DND-41 (cell line): ENCODE results near the gene GNG4.
"Not testable (repeated sequence)": the region's sequence is repeated elsewhere in the genome, so short reads cannot be mapped to it uniquely, and the experiment has no call there.

Experiments
- ATAC-seq: fragments of 200-7000 bp; cut with Tn5 transposase; 3 replicates; pipeline ENCODE4 v1.9.1; 2021; ENCODE audit warnings: low read depth; ENCODE audit not compliant: insufficient read depth
- DNase-seq: peaks from one replicate; pipeline ENCODE4 v3.0.0-alpha.2; 2020
- H2AFZ ChIP-seq: 2 replicates; pipeline ENCODE4 v1.6.0; 2012; ENCODE audit warnings: low read depth, low read length
- H3K27ac ChIP-seq: 2 replicates; pipeline ENCODE4 v1.5.1; 2012; ENCODE audit warnings: low read length, inconsistent platforms
- H3K27me3 ChIP-seq: fragments of 200-600 bp; sonication (generic); 2 replicates; pipeline ENCODE4 v1.6.0; 2012; ENCODE audit warnings: low read length, mild to moderate bottlenecking, inconsistent platforms; ENCODE audit not compliant: insufficient read depth, poor library complexity
- H3K36me3 ChIP-seq: 2 replicates; pipeline ENCODE4 v1.5.1; 2012; ENCODE audit warnings: low read length, inconsistent platforms; ENCODE audit not compliant: insufficient read depth
- H3K4me1 ChIP-seq: 2 replicates; pipeline ENCODE4 v1.5.1; 2012; ENCODE audit warnings: mild to moderate bottlenecking, low read length; ENCODE audit not compliant: insufficient read depth
- H3K4me2 ChIP-seq: 2 replicates; pipeline ENCODE4 v1.6.0; 2012; ENCODE audit warnings: mild to moderate bottlenecking, moderate library complexity, low read length, inconsistent platforms; ENCODE audit not compliant: insufficient read depth
- H3K4me3 ChIP-seq, 2 experiments: fragments of 200-600 bp in 1 of 2; shearing (Covaris generic) in 1 of 2; 2 replicates each; pipeline ENCODE4 v1.5.1; 2012 to 2016; ENCODE audit warnings: inconsistent platforms in 2 of 2, low read length in 2 of 2, mild to moderate bottlenecking in 2 of 2, low read depth in 1 of 2, moderate library complexity in 1 of 2
- H3K79me2 ChIP-seq: 2 replicates; pipeline ENCODE4 v1.6.0; 2012; ENCODE audit warnings: low read length, inconsistent platforms; ENCODE audit not compliant: insufficient read depth
- H3K9ac ChIP-seq: 2 replicates; pipeline ENCODE4 v1.6.0; 2012; ENCODE audit warnings: low read depth, mild to moderate bottlenecking, inconsistent platforms, low read length, moderate library complexity
- H3K9me3 ChIP-seq: 2 replicates; pipeline ENCODE4 v1.5.1; 2012; ENCODE audit warnings: low read length, moderate library complexity, mild to moderate bottlenecking, inconsistent platforms; ENCODE audit not compliant: insufficient read depth, severe bottlenecking
- H4K20me1 ChIP-seq: 2 replicates; pipeline ENCODE4 v1.6.0; 2012; ENCODE audit warnings: low read length; ENCODE audit not compliant: insufficient read depth
- CTCF ChIP-seq: IDR thresholded peaks from 2 replicates; pipeline ENCODE4 v1.5.1; 2012; ENCODE audit warnings: borderline replicate concordance, low read length, moderate library complexity, mild to moderate bottlenecking; ENCODE audit not compliant: poor library complexity, severe bottlenecking; ENCODE audit errors: extremely low read depth
- EZH2 ChIP-seq: IDR thresholded peaks from 3 replicates; pipeline ENCODE4 v1.6.1; 2012; ENCODE audit warnings: borderline replicate concordance, low read depth, mild to moderate bottlenecking, moderate library complexity, low read length, inconsistent platforms; ENCODE audit not compliant: severe bottlenecking

Gene GNG4

GRCh38 chr1:235624721-235625333 lies 24.8 kb downstream of the GNG4 start:
- Histone ChIP-seq H3K27ac (peak overlapping the region; percentile 61), H3K4me1 (peaks cover 34% of the 10 kb centered on the region), H3K9ac (peak overlapping the region; percentile 9; the same call in 1 of the 2 replicates), H2AFZ (peak overlapping the region; percentile 8; the same call in 1 of the 2 replicates), H3K9me3 (no peaks in the 10 kb centered on the region), H3K36me3 (no peaks in the 10 kb centered on the region), H3K4me2 (peak overlapping the region; percentile 44; the same call in 1 of the 2 replicates), H4K20me1 (no peaks in the 10 kb centered on the region), H3K27me3 (no peaks in the 10 kb centered on the region), H3K79me2 (no peaks in the 10 kb centered on the region), H3K4me3 (peak overlapping the region in 1 of 2 experiments; percentile 5; a peak in 1 of 4 replicates)
- peak; percentile 92 for ATAC-seq
- peak; percentile 84 for DNase-seq
- TF ChIP-seq CTCF, result no peak
- TF ChIP-seq EZH2, result no peak

- H4K20me1 ChIP-seq, result no peaks in the 10 kb centered on the region
- no peak overlapping the region for H3K9ac ChIP-seq
- ATAC-seq (no peak), DNase-seq (no peak)
- H3K27me3 ChIP-seq, result no peaks in the 10 kb centered on the region
- no peak overlapping the region for H2AFZ ChIP-seq
- H3K4me3 ChIP-seq, result no peak overlapping the region
- H3K27ac ChIP-seq, result 0 out of 2 replicates have a peak overlapping the region, but pooled peaks have one; percentile 40
- H3K36me3 ChIP-seq, result no peaks in the 10 kb centered on the region
- peaks cover 34% of the 10 kb centered on the region for H3K4me1 ChIP-seq
- H3K79me2 ChIP-seq, result no peaks in the 10 kb centered on the region
- no peak overlapping the region for H3K4me2 ChIP-seq
- no peaks in the 10 kb centered on the region for H3K9me3 ChIP-seq
- no peak for TF ChIP-seq EZH2
- TF ChIP-seq CTCF, result no peak
Measured at GRCh38 chr1:235622936-235623779, 26.4 kb downstream of the GNG4 start.

GRCh38 chr1:235619149-235619548 lies 30.4 kb downstream of the GNG4 start:
- H3K4me2 ChIP-seq, H3K4me3 ChIP-seq, H2AFZ ChIP-seq, H3K79me2 ChIP-seq, DNase-seq, H3K27me3 ChIP-seq, H3K27ac ChIP-seq, H3K36me3 ChIP-seq, ATAC-seq, H3K9me3 ChIP-seq, H4K20me1 ChIP-seq, H3K9ac ChIP-seq: not testable (repeated sequence)
- H3K4me1 ChIP-seq, result peaks cover 14% of the 10 kb centered on the region

GRCh38 chr1:235617808-235618207 lies 31.8 kb downstream of the GNG4 start:
- Histone ChIP-seq H3K4me2 (no peak overlapping the region), H3K79me2 (no peaks in the 10 kb centered on the region), H3K9ac (no peak overlapping the region), H4K20me1 (no peaks in the 10 kb centered on the region), H3K9me3 (no peaks in the 10 kb centered on the region), H2AFZ (no peak overlapping the region), H3K4me1 (peaks cover under 1% of the 10 kb centered on the region; the same call in 1 of the 2 replicates), H3K27ac (no peak overlapping the region), H3K36me3 (no peaks in the 10 kb centered on the region), H3K4me3 (no peak overlapping the region), H3K27me3 (no peaks in the 10 kb centered on the region)
- ATAC-seq, result no peak
- DNase-seq, result no peak
- TF ChIP-seq EZH2 (no peak), CTCF (no peak)
